A549 treated with RU486 at 1 μM for 4 hours (cell line): ENCODE data around the gene BARHL2. TPM values are rescaled to one million over a fixed set of nuclear protein-coding genes. Genes with fewer than 3 reads are reported as not detected.

ENCODE experiments used
- total RNA-seq: library from RNA; stranded (reverse); fragments of 200-300 nt; extraction: Qiagen RNA extraction; gene quantifications from 5 replicates; pipeline ENCODE4 v1.2.3, GENCODE V29; 2022; ENCODE audit warnings: low read depth

BARHL2 gene
- not detected in 5 replicates for total RNA-seq

GRCh38 chr1:90716552-90717355 is at the start of gene BARHL2:
BARHL2 (minus strand) TSS chr1:90717302; CDS start chr1:90717195, 107 bp downstream.

